CD4-positive, CD25-positive, alpha-beta regulatory T cell (primary cell): ENCODE results near the gene ASCC3. TPM values are rescaled to one million over a fixed set of nuclear protein-coding genes. Genes with fewer than 3 reads are reported as not detected.

ENCODE experiments used
- ATAC-seq, 2 donors: fragments of 150-1000 bp; cut with Tn5 transposase; one replicate each; pipeline ENCODE4 v1.10.0; 2021; ENCODE audit warnings: low read depth in 2 of 2, moderate number of reproducible peaks in 2 of 2, moderate library complexity in 1 of 2
- DNase-seq, 3 donors: peaks; one replicate each; pipeline versions ENCODE4 v3.0.0 to v3.0.0-alpha.2; 2012 to 2022; ENCODE audit warnings: mixed read lengths in 1 of 3
- H3K27ac ChIP-seq: one replicate; pipeline ENCODE4 v1.7.0; 2013; ENCODE audit warnings: mild to moderate bottlenecking, low read length; ENCODE audit not compliant: insufficient read depth, poor library complexity, severe bottlenecking
- H3K27me3 ChIP-seq: one replicate; pipeline ENCODE4 v1.7.0; 2013; ENCODE audit warnings: low read length; ENCODE audit not compliant: control insufficient read depth, insufficient read depth
- H3K36me3 ChIP-seq: one replicate; pipeline ENCODE4 v1.7.0; 2013; ENCODE audit warnings: mild to moderate bottlenecking, low read length, moderate library complexity; ENCODE audit not compliant: control insufficient read depth, insufficient read depth
- H3K4me1 ChIP-seq: 2 replicates; pipeline ENCODE4 v1.7.0; 2013; ENCODE audit warnings: mild to moderate bottlenecking, low read length; ENCODE audit not compliant: insufficient read depth, control insufficient read depth, poor library complexity, severe bottlenecking
- H3K4me3 ChIP-seq: one replicate; pipeline ENCODE4 v1.7.0; 2013; ENCODE audit warnings: low read depth, mild to moderate bottlenecking, low read length, moderate library complexity
- H3K9me3 ChIP-seq, 2 experiments: 1 replicate in 1 of 2; 2 replicates in 1 of 2; pipeline ENCODE4 v1.7.0; 2013; ENCODE audit warnings: low read length in 2 of 2, mild to moderate bottlenecking in 1 of 2, moderate library complexity in 1 of 2; ENCODE audit not compliant: control insufficient read depth in 2 of 2
- H3K27ac Mint-ChIP-seq, 3 donors: one replicate each; pipeline ENCODE4 v1.8.0; 2020 to 2022; ENCODE audit warnings: mild to moderate bottlenecking in 3 of 3, mixed read lengths in 3 of 3, moderate library complexity in 2 of 3
- H3K27me3 Mint-ChIP-seq: one replicate; pipeline ENCODE4 v1.8.0; 2022; ENCODE audit warnings: mild to moderate bottlenecking, mixed read lengths
- H3K36me3 Mint-ChIP-seq: one replicate; pipeline ENCODE4 v1.8.0; 2020; ENCODE audit warnings: mixed read lengths
- H3K4me1 Mint-ChIP-seq, 4 donors: one replicate each; pipeline ENCODE4 v1.8.0; 2020 to 2022; ENCODE audit warnings: mixed read lengths in 4 of 4, mild to moderate bottlenecking in 1 of 4
- H3K4me3 Mint-ChIP-seq, 4 donors: one replicate each; pipeline ENCODE4 v1.8.0; 2020 to 2022; ENCODE audit warnings: mild to moderate bottlenecking in 4 of 4, mixed read lengths in 4 of 4, moderate library complexity in 3 of 4
- H3K9me3 Mint-ChIP-seq, 7 donors: one replicate each; pipeline ENCODE4 v1.8.0; 2020 to 2022; ENCODE audit warnings: mixed read lengths in 7 of 7, mild to moderate bottlenecking in 3 of 7, moderate library complexity in 2 of 7
- polyA plus RNA-seq, 4 donors: library from polyadenylated mRNA; unstranded; fragments of 300-500 nt; fragmentation: Illumina TruSeq; gene quantifications; one replicate each; pipeline ENCODE4 v1.2.3, GENCODE V29; 2021
- total RNA-seq: library from RNA; stranded (reverse); gene quantifications from one replicate; pipeline ENCODE4 v1.2.3, GENCODE V29; 2022

The ASCC3 gene
- total and polyA plus RNA-seq, 5 donors from 2014 or later: 22.6 to 51.2 (median 29.2) TPM

- Histone ChIP-seq H3K27me3 (no peaks in the 10 kb centered on the region), H3K9me3 (no peaks in the 10 kb centered on the region), H3K27ac (no peak overlapping the region), H3K36me3 (peaks cover 6% of the 10 kb centered on the region), H3K4me3 (no peak overlapping the region), H3K4me1 (no peaks in the 10 kb centered on the region)
- Mint-ChIP-seq H3K27me3 (no peaks in the 10 kb centered on the region), H3K36me3 (peaks cover 29% of the 10 kb centered on the region), H3K9me3 (peaks cover 0 to 2% (median 0%) of the 10 kb centered on the region in 7 donors), H3K27ac (peak overlapping the region in 2 of 3 donors; percentile 20 to 82), H3K4me1 (peaks cover 13 to 15% (median 14%) of the 10 kb centered on the region in 4 donors), H3K4me3 (no peak overlapping the region)
- DNase-seq (no peak), ATAC-seq (no peak)
These were observed 156.9 kb downstream of the ASCC3 start for GRCh38 chr6:100724222-100724621.

GRCh38 chr6:100721256-100721655 lies 159.9 kb downstream of the ASCC3 start:
- no peak for DNase-seq
- Mint-ChIP-seq H3K4me1 (peaks cover 12 to 15% (median 14%) of the 10 kb centered on the region in 4 donors), H3K9me3 (peaks cover 0 to 2% (median 0%) of the 10 kb centered on the region in 7 donors), H3K4me3 (no peak overlapping the region), H3K36me3 (peaks cover 38% of the 10 kb centered on the region), H3K27ac (peak overlapping the region in 2 of 3 donors; percentile 10 to 76), H3K27me3 (no peaks in the 10 kb centered on the region)
- no peak for ATAC-seq
- Histone ChIP-seq H3K4me1 (no peaks in the 10 kb centered on the region), H3K9me3 (no peaks in the 10 kb centered on the region), H3K36me3 (peaks cover 6% of the 10 kb centered on the region), H3K4me3 (no peak overlapping the region), H3K27ac (no peak overlapping the region), H3K27me3 (no peaks in the 10 kb centered on the region)

GRCh38 chr6:100719883-100720682 lies 161.0 kb downstream of the ASCC3 start:
- Mint-ChIP-seq H3K36me3 (peaks cover 35% of the 10 kb centered on the region), H3K9me3 (peaks cover 0 to 2% (median 0%) of the 10 kb centered on the region in 7 donors), H3K27ac (peak overlapping the region in 1 of 3 donors; percentile 1), H3K4me1 (peaks cover 12 to 15% (median 14%) of the 10 kb centered on the region in 4 donors), H3K27me3 (no peaks in the 10 kb centered on the region), H3K4me3 (peak overlapping the region in 1 of 4 donors; percentile 7)
- DNase-seq (peak in 2 of 3 donors; percentile 6 to 42), ATAC-seq (no peak)
- Histone ChIP-seq H3K27ac (no peak overlapping the region), H3K4me3 (no peak overlapping the region), H3K36me3 (peaks cover 6% of the 10 kb centered on the region), H3K4me1 (no peaks in the 10 kb centered on the region), H3K27me3 (no peaks in the 10 kb centered on the region), H3K9me3 (no peaks in the 10 kb centered on the region)

GRCh38 chr6:100712997-100713396 lies 168.1 kb downstream of the ASCC3 start:
- Mint-ChIP-seq H3K9me3 (no peaks in the 10 kb centered on the region), H3K4me1 (peaks cover 0 to 7% (median 3%) of the 10 kb centered on the region in 4 donors), H3K27me3 (no peaks in the 10 kb centered on the region), H3K36me3 (peaks cover 24% of the 10 kb centered on the region), H3K4me3 (no peak overlapping the region), H3K27ac (no peak overlapping the region)
- Histone ChIP-seq H3K9me3 (no peaks in the 10 kb centered on the region), H3K27me3 (no peaks in the 10 kb centered on the region), H3K4me1 (no peaks in the 10 kb centered on the region), H3K27ac (no peak overlapping the region), H3K36me3 (peaks cover 11% of the 10 kb centered on the region), H3K4me3 (no peak overlapping the region)
- ATAC-seq: no peak
- no peak for DNase-seq

GRCh38 chr6:100706491-100706890 lies 174.6 kb downstream of the ASCC3 start:
- Mint-ChIP-seq H3K4me3 (no peak overlapping the region), H3K27ac (no peak overlapping the region), H3K36me3 (peaks cover 30% of the 10 kb centered on the region), H3K27me3 (no peaks in the 10 kb centered on the region), H3K4me1 (peaks cover 0 to 11% (median 4%) of the 10 kb centered on the region in 4 donors), H3K9me3 (peaks cover 1 to 8% (median 6%) of the 10 kb centered on the region in 7 donors)
- no peak for ATAC-seq
- H3K36me3 ChIP-seq: peaks cover 8% of the 10 kb centered on the region
- DNase-seq: no peak
- no peaks in the 10 kb centered on the region for H3K27me3 ChIP-seq
- no peak overlapping the region for H3K27ac ChIP-seq
- H3K4me3 ChIP-seq: no peak overlapping the region
- no peaks in the 10 kb centered on the region for H3K4me1 ChIP-seq
- H3K9me3 ChIP-seq: peaks cover 0 to 4% of the 10 kb centered on the region in 2 experiments

- Histone ChIP-seq H3K36me3 (peaks cover 11% of the 10 kb centered on the region), H3K4me1 (no peaks in the 10 kb centered on the region), H3K4me3 (no peak overlapping the region), H3K27ac (no peak overlapping the region), H3K9me3 (peaks cover 0 to 4% of the 10 kb centered on the region in 2 experiments), H3K27me3 (no peaks in the 10 kb centered on the region)
- Mint-ChIP-seq H3K27me3 (no peaks in the 10 kb centered on the region), H3K4me1 (peaks cover 0 to 14% (median 4%) of the 10 kb centered on the region in 4 donors), H3K4me3 (no peak overlapping the region), H3K36me3 (peaks cover 34% of the 10 kb centered on the region), H3K27ac (no peak overlapping the region), H3K9me3 (peaks cover 5 to 12% (median 7%) of the 10 kb centered on the region in 7 donors)
- DNase-seq (no peak), ATAC-seq (no peak)
These were observed 176.2 kb downstream of the ASCC3 start for GRCh38 chr6:100704961-100705360.

GRCh38 chr6:100701728-100702127 lies 179.4 kb downstream of the ASCC3 start:
- peaks cover 14% of the 10 kb centered on the region for H3K36me3 ChIP-seq
- ATAC-seq (no peak), DNase-seq (no peak)
- H3K9me3 ChIP-seq: peaks cover 0 to 4% of the 10 kb centered on the region in 2 experiments
- H3K27me3 ChIP-seq: no peaks in the 10 kb centered on the region
- H3K4me3 ChIP-seq: no peak overlapping the region
- H3K27ac Mint-ChIP-seq: peak overlapping the region in 1 of 3 donors; percentile 77
- no peaks in the 10 kb centered on the region for H3K27me3 Mint-ChIP-seq
- H3K36me3 Mint-ChIP-seq: peaks cover 38% of the 10 kb centered on the region
- H3K4me1 Mint-ChIP-seq: peaks cover 0 to 14% (median 1%) of the 10 kb centered on the region in 4 donors
- no peaks in the 10 kb centered on the region for H3K4me1 ChIP-seq
- H3K27ac ChIP-seq: no peak overlapping the region
- peaks cover 7 to 14% (median 10%) of the 10 kb centered on the region in 7 donors for H3K9me3 Mint-ChIP-seq
- H3K4me3 Mint-ChIP-seq: no peak overlapping the region
